Osteocyte (in vitro differentiated cells): ENCODE results near the gene LURAP1L. TPM values are rescaled to one million over a fixed set of nuclear protein-coding genes. Genes with fewer than 3 reads are reported as not detected.

Source experiments
- DNase-seq: peaks from one replicate; pipeline ENCODE4 v3.0.0; 2021; ENCODE audit warnings: mixed read lengths; ENCODE audit not compliant: unreplicated experiment; ENCODE audit errors: extremely low spot score
- H3K27ac Mint-ChIP-seq: one replicate; pipeline ENCODE4 v1.8.0; 2021; ENCODE audit warnings: mild to moderate bottlenecking, mixed read lengths; ENCODE audit not compliant: unreplicated experiment
- H3K27me3 Mint-ChIP-seq: one replicate; pipeline ENCODE4 v1.8.0; 2021; ENCODE audit warnings: mixed read lengths; ENCODE audit not compliant: unreplicated experiment
- H3K36me3 Mint-ChIP-seq: one replicate; pipeline ENCODE4 v1.8.0; 2021; ENCODE audit warnings: mixed read lengths; ENCODE audit not compliant: unreplicated experiment
- H3K4me1 Mint-ChIP-seq: one replicate; pipeline ENCODE4 v1.8.0; 2021; ENCODE audit warnings: mixed read lengths; ENCODE audit not compliant: unreplicated experiment
- H3K4me3 Mint-ChIP-seq: one replicate; pipeline ENCODE4 v1.8.0; 2021; ENCODE audit warnings: mild to moderate bottlenecking, moderate library complexity, mixed read lengths; ENCODE audit not compliant: unreplicated experiment
- H3K9me3 Mint-ChIP-seq: one replicate; pipeline ENCODE4 v1.8.0; 2021; ENCODE audit warnings: mixed read lengths; ENCODE audit not compliant: unreplicated experiment
- total RNA-seq: library from RNA; stranded (reverse); gene quantifications from 2 replicates; pipeline ENCODE4 v1.2.1, GENCODE V29; 2021
- TF ChIP-seq, protein P1 (sequence below): fragments of 200-600 bp; sonication (generic); IDR thresholded peaks from 2 replicates; pipeline ENCODE4 v1.5.0; 2021; ENCODE audit warnings: antibody characterized with exemption, mild to moderate bottlenecking, moderate library complexity

The LURAP1L gene
- total RNA-seq, 1 donor from 2014 or later, result 49.8 TPM

DNA sequence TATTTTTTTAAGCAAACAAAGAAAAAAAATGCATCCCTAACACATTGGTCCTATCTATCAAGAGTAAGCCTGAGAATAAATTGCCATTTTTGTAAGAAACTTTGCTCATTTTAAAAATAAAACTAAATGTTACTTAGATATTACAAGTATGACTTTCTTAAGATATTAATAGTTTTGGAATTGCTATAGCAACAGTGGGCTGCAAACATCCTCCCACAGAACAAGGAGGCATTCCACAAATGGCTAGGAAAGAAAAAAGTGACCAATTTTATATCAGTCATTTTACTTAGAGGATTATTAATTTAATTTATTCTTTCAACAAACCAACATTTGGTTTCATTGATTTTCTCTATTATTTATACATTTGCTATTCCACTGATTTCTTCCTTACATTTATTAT is 63.7 kb downstream of the LURAP1L start:
- Mint-ChIP-seq H3K9me3 (peaks cover 20% of the 10 kb centered on the region), H3K4me1 (peaks cover 8% of the 10 kb centered on the region), H3K36me3 (peaks cover 12% of the 10 kb centered on the region), H3K4me3 (no peak overlapping the region), H3K27ac (peak overlapping the region; percentile 45), H3K27me3 (no peaks in the 10 kb centered on the region)
- no peak for DNase-seq
- TF ChIP-seq, protein P1, sequence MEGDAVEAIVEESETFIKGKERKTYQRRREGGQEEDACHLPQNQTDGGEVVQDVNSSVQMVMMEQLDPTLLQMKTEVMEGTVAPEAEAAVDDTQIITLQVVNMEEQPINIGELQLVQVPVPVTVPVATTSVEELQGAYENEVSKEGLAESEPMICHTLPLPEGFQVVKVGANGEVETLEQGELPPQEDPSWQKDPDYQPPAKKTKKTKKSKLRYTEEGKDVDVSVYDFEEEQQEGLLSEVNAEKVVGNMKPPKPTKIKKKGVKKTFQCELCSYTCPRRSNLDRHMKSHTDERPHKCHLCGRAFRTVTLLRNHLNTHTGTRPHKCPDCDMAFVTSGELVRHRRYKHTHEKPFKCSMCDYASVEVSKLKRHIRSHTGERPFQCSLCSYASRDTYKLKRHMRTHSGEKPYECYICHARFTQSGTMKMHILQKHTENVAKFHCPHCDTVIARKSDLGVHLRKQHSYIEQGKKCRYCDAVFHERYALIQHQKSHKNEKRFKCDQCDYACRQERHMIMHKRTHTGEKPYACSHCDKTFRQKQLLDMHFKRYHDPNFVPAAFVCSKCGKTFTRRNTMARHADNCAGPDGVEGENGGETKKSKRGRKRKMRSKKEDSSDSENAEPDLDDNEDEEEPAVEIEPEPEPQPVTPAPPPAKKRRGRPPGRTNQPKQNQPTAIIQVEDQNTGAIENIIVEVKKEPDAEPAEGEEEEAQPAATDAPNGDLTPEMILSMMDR, result no peak

DNA sequence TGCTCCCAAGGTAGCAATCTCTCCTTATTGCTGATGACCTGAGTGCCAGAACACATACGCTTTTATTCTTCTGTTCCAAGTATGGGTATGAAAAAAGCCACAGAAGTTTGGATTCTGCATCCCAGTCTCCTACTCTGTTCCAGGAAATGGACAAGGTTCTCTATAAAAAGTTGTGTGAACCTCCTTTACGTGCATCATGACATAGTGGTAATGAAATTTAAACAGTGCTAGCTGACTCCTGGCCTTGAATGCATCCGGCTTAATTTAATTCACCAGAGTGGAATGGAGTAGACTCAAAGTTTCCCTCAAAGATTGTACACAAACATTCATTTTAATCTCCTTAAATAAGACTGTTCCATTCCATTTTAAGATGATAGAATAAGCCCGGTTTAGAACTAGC is 68.9 kb downstream of the LURAP1L start:
- H3K27me3 Mint-ChIP-seq, result no peaks in the 10 kb centered on the region
- peaks cover 8% of the 10 kb centered on the region for H3K4me1 Mint-ChIP-seq
- H3K36me3 Mint-ChIP-seq, result no peaks in the 10 kb centered on the region
- no peak overlapping the region for H3K4me3 Mint-ChIP-seq
- TF ChIP-seq, protein P1, result no peak
- no peak overlapping the region for H3K27ac Mint-ChIP-seq
- DNase-seq, result no peak
- no peaks in the 10 kb centered on the region for H3K9me3 Mint-ChIP-seq

DNA sequence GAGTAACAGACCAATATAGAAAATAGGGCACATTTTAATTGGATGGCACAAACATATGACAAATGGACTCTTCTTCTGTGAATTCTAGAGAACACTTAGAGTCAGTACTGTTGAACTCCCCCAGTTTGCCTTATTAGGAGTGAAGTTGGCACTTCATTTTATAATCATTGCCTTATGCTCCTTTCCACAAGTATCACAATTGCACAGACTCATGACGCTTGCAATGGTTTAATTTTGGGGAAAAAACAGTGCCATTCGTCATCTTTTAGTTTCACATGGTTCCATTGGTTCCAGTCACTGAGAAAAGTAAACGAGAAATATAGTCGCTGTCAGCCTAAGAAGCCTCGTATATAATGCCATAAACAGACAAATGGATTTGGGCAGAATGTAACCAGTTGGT is 71.2 kb downstream of the LURAP1L start:
- DNase-seq, result no peak
- H3K4me3 Mint-ChIP-seq, result no peak overlapping the region
- peaks cover 21% of the 10 kb centered on the region for H3K4me1 Mint-ChIP-seq
- TF ChIP-seq, protein P1, result no peak
- H3K9me3 Mint-ChIP-seq, result no peaks in the 10 kb centered on the region
- no peaks in the 10 kb centered on the region for H3K27me3 Mint-ChIP-seq
- H3K27ac Mint-ChIP-seq, result no peak overlapping the region
- H3K36me3 Mint-ChIP-seq, result no peaks in the 10 kb centered on the region

DNA sequence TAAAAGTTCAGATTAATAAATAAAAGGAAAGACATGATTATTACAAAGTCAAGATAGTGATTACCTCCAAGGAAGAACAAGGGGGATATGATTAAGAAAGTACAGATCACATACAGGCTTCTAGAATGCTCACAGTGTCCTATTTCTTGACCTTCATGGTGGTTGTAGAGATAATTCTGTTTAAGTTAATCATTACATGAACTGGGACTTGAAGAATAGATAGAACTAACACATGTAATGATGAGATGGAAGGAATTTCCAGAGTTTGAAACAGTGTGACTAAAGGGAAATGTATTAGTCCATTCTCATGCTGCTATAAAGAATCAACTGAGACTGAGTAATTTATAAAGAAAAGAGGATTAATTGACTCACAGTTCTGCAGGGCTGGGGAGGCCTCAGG is 72.7 kb downstream of the LURAP1L start:
- Mint-ChIP-seq H3K27ac (no peak overlapping the region), H3K4me1 (peaks cover 23% of the 10 kb centered on the region), H3K4me3 (no peak overlapping the region), H3K9me3 (no peaks in the 10 kb centered on the region), H3K36me3 (no peaks in the 10 kb centered on the region), H3K27me3 (no peaks in the 10 kb centered on the region)
- DNase-seq, result no peak
- TF ChIP-seq, protein P1, result no peak

DNA sequence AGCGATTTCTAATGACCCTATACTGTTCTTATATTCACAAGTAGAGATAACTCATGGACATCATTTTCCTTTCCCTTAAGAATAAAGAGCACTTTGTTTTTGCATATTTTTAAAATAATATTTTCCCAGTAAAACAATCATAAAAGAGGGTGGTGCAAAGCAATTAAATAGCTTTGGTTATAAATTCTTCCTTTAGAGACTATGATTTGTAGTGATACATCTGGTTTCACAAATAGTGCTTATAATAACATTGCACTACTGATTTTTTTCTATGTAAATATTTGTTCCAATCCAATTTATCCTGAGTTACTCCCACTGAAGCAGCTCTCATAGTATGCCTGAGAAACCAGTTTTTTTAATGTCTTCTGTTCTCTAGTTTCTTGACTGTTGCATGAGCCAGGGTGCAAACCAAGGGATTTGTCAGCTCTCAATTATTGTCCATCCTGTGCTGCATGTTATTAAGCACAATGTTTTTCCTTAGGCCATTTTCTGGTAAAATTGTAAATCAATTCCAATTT is 74.7 kb downstream of the LURAP1L start:
- Mint-ChIP-seq H3K4me1 (peaks cover 23% of the 10 kb centered on the region), H3K27ac (peak overlapping the region; percentile 28), H3K9me3 (no peaks in the 10 kb centered on the region), H3K27me3 (no peaks in the 10 kb centered on the region), H3K36me3 (no peaks in the 10 kb centered on the region), H3K4me3 (no peak overlapping the region)
- no peak for DNase-seq
- TF ChIP-seq, protein P1, result no peak
